Fibroblast of upper back skin (primary cell): Measurements from ENCODE around the gene VSTM1.

Experiments
- DNase-seq: peaks from one replicate; pipeline ENCODE4 v3.0.0-alpha.2; 2013

The VSTM1 gene

DNA sequence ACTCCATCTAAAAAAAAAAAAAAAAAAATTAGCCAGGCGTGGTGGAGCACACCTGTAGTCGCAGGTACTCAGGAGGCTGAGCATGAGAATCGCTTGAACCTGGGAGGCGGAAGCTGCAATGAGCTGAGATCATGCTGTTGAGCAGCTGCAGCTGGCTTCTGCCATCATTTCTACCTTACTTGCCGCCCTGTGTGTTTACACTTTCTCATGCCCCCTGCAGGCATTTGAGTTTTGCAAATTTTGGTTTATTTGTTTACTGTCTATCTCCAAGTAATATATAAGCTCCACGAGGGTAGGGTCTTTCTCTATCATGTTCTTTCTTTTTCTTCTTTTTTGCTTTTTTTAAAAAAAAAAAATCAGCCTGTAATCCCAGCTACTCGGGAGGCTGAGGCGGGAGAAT, 54.3 kb downstream of the VSTM1 start:
- DNase-seq: no peak

DNA sequence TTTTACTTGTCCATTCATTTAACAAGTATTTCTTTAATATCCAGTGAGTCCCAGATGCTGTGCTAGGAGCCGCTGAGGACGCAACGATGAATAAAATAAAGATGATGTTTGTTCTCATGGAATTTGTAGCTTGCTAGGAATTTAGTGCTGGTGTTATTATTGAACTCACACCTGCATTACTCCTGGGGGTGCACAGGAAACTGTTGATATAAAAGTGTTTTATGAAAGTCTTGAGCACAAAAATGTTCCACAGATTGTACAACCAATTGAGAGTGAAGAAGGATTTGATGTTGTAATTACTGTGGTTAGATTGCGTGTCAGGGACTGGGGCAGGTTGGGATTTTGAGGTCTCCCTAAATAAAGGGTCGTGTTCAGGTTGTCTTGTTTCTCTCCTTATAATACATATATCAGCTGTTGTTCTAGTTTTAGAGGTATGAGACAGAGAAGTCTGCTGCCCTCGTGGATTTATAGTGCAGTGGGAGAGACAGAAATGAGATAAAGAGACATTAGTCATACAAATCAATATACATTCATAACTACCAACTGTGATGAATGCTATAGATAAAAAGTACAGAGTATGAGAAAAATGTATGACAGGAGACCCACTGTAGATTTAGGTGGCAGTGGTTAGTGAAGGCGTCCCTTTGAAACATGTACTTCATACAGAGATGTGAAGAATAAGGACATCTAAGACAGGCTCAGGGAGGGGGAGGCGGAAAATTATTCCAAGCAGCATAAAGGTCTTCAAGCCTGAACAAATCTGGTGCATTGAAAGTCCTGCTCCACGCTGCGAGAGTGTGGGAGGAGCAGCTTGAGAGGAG, 61.0 kb downstream of the VSTM1 start:
- DNase-seq: no peak

DNA sequence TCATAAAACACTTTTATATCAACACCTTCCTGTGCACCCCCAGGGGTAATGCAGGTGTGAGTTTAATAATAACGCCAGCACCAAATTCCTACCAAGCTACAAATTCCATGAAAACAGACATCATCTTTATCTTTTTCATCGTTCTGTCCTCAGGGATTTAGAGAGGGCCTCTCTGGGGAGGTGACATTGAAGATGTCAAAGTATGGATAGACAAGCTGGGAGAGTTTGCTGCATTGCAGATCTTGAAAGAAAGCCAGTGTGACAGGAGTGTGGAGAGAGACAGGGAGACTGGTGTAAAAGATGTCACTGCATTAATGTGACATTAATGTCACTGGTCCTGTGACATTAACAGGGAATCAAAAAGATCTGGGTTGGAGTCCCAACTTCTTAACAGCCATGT, 62.2 kb downstream of the VSTM1 start:
- DNase-seq: no peak

DNA sequence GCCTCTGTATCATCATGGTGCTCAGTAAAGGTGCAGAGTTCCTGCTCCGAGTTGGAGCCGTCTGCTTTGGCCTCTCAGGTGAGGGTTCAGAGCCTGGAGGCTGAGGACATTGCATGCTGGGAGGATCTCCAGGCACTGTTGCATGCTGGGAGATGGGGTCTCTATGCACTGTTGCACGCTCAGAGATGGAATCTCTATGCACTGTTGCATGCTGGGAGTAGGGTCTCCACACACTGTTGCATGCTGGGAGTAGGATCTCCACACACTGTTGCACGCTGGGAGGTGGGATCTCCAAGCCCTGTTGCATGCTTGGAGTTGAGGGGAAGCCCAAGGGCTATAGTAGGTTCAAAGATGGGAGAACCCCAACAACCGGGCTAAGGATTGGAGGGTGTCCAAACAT, 64.0 kb downstream of the VSTM1 start:
- DNase-seq: no peak

DNA sequence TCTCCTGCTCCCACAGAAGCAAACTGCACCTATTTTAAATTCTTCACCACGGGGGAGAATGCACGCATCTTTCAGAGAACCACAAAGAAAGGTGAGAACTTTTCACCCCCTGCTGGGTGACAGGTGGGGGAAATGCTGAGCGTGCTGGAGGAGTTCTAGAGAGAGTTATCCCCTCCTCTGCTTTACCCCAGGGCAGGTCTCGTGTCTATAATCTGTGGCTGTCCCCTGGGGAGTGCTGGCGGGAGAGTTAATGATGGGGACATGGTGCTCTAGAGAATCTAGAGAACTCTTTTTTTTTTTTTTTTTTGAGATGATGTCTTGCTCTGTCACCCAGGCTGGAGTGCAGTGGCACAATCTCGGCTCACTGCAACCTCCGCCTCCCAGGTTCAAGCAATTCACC, 65.5 kb downstream of the VSTM1 start:
- DNase-seq: no peak

DNA sequence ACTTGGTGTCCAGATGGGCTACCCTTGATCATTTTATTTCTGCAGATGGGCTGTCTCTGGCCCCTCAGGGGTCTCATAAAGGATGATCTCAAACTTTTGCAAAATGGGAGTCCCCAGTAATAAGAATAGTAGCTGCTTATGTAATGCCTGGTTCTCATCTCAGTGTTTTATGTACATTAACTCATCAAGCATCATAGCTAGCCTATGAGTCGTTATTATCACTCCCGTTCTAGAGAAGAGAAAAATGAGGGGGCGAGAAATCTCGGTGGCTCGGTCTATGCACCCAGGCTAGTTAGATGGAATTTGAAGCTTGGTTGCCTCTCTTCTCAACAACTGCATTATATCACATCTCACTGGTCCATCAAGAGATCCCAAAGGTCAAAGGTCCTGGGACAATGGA, 68.9 kb downstream of the VSTM1 start:
- DNase-seq: no peak

DNA sequence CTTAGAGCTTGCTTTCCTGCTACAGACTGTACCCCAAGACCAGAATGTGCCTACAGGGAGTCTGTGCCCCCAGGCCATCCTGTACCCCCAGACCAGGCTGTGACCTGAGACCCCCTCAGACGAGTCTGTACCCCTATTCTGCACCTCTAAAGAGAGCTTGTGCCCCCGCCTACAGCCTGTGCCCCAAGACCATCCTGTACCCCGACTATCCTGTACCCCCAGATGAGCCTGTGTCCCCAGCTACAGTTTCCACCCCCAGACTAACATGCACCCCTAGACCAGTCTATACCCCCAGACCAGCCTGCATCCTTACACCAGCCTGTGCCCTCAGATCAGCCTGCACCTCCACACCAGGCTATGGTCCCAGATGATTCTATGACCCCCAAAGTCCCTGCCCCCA, 70.2 kb downstream of the VSTM1 start:
- DNase-seq: no peak

DNA sequence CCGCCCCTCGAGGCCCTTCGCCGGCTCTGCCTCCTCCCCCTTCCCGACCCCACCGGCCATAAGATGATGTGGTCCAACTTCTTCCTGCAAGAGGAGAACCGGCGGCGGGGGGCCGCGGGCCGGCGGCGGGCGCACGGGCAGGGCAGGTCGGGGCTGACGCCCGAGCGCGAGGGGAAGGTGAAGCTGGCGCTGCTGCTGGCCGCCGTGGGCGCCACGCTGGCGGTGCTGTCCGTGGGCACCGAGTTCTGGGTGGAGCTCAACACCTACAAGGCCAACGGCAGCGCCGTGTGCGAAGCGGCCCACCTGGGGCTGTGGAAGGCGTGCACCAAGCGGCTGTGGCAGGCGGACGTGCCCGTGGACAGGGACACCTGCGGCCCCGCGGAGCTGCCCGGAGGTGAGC, 70.9 kb downstream of the VSTM1 start:
- no peak for DNase-seq

DNA sequence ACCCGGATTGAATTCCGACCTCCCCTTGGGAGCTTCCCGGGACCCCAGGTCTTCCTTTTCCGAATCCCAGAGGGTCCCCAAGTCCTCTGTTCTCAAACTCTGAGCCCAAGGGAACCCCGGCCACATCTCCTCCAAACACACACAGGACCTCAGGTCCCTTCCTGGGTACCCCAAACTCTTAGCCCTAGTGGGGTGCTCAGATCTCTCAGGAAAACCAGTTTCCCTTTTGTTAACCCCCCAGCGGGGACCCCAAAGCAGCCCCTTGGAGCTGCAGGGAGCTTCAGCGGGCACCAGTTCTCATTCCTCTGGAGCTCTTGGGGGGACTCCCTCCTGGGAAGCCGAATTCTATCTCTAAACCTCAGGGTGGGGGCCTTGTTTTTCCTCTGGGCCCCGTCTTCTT, 71.5 kb downstream of the VSTM1 start:
- DNase-seq: no peak

DNA sequence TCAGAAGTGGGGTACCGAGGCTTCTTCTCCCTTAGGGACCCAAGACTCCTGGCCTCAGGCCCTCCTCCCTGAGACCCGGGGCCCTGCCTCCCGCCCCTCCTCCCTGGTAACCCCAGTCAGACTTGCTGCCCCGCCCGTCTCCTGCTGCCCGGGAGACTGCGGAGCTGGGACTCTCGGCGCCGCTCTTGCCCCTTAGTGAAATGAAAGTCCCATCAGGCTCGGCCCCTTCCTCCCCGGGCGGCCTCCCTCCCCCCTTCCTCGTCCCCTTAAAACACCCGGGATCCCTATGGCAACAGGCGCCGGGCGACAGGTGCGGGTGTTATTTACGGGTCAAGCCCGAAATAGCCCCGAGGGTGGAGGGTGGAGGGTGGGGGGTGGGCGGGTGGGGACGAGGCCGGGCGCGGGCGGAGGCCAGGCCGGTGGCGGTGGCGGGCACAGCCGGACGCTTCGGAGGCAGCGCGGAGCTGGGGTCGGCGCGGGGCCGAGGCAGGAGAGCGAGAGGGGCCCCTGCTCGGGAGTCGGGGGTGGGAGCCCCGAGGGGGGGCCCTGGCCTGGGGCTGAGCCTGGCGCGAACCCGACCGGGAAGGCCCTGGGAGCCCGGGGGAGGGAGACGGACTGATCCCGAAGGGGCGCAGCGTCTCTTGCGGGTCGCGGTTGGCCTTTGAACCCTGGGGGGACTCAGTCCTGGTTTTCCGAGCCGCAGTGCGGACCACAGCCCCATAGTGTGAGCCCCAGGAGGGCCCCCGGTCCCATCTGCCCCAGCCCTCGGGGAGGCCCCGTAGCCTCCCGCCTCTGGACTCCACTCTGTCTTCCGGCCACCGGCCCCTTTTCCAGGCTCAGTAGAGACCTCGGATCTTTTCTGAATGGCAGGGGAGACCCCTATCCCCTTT, 72.2 kb downstream of the VSTM1 start, which contains the start of gene CACNG6:
TSS of gene CACNG6 (plus strand) at position 414 of the 890 bp plus-strand sequence. CDS start 1,241 bp downstream, outside the sequence.
- DNase-seq: no peak
